IPS-20b (cell line): ENCODE measurements around the gene TREML2.
A peak's percentile ranks its signal among the peaks of the same experiment; 100 is the strongest.
"Not testable (repeated sequence)": the region's sequence is repeated elsewhere in the genome, so short reads cannot be mapped to it uniquely, and the experiment has no call there.

ENCODE experiments used
- H3K27ac ChIP-seq: one replicate; pipeline ENCODE4 v1.5.1; 2013; ENCODE audit warnings: low read length
- H3K27me3 ChIP-seq: 2 replicates; pipeline ENCODE4 v1.6.1; 2013; ENCODE audit warnings: mild to moderate bottlenecking, low read length, inconsistent platforms; ENCODE audit not compliant: insufficient read depth
- H3K36me3 ChIP-seq: 2 replicates; pipeline ENCODE4 v1.6.1; 2013; ENCODE audit warnings: low read depth, mild to moderate bottlenecking, inconsistent platforms, low read length, moderate library complexity; ENCODE audit not compliant: insufficient read depth
- H3K4me1 ChIP-seq: 2 replicates; pipeline ENCODE4 v1.6.1; 2013; ENCODE audit warnings: mild to moderate bottlenecking, control low read depth, inconsistent platforms, low read length, moderate library complexity; ENCODE audit not compliant: insufficient read depth
- H3K4me3 ChIP-seq: 2 replicates; pipeline ENCODE4 v1.5.1; 2013; ENCODE audit warnings: mild to moderate bottlenecking, low read length, inconsistent platforms
- H3K9ac ChIP-seq: 2 replicates; pipeline ENCODE4 v1.6.1; 2013; ENCODE audit warnings: low read depth, mild to moderate bottlenecking, inconsistent platforms, low read length, moderate library complexity
- H3K9me3 ChIP-seq: 2 replicates; pipeline ENCODE4 v1.6.1; 2013; ENCODE audit warnings: mild to moderate bottlenecking, low read depth, low read length, inconsistent platforms; ENCODE audit not compliant: insufficient read depth

The TREML2 gene

GRCh38 chr6:41200901-41201763, at the start of gene TREML2:
Gene TREML2 (minus strand): TSS chr6:41201149. CDS start chr6:41201008, 141 bp downstream.
- H3K36me3 ChIP-seq = no peaks in the 10 kb centered on the region
- no peak within 1 kb of the TSS for H3K9ac ChIP-seq
- H3K9me3 ChIP-seq = no peaks in the 10 kb centered on the region
- H3K4me1 ChIP-seq = no peaks in the 10 kb centered on the region
- H3K27ac ChIP-seq = no peak within 1 kb of the TSS
- no peaks in the 10 kb centered on the region for H3K27me3 ChIP-seq
- H3K4me3 ChIP-seq = no peak within 1 kb of the TSS

- Histone ChIP-seq H3K4me1 (no peaks in the 10 kb centered on the region), H3K9ac (no peak overlapping the region), H3K27ac (no peak overlapping the region), H3K4me3 (no peak overlapping the region), H3K9me3 (no peaks in the 10 kb centered on the region), H3K36me3 (no peaks in the 10 kb centered on the region), H3K27me3 (0 out of 2 replicates have a peak, but pooled peaks cover 5% of the 10 kb centered on the region)
These were observed 47.1 kb upstream of the TREML2 start for GRCh38 chr6:41247882-41248705.

- Histone ChIP-seq H3K27me3 (0 out of 2 replicates have a peak, but pooled peaks cover 5% of the 10 kb centered on the region), H3K4me1 (no peaks in the 10 kb centered on the region), H3K36me3 (no peaks in the 10 kb centered on the region), H3K9me3 (no peaks in the 10 kb centered on the region), H3K27ac (no peak overlapping the region), H3K4me3 (no peak overlapping the region), H3K9ac (no peak overlapping the region)
These were observed 46.4 kb upstream of the TREML2 start for GRCh38 chr6:41247288-41247865.

GRCh38 chr6:41246529-41246928, 45.6 kb upstream of the TREML2 start:
- not testable (repeated sequence) for H3K4me3 ChIP-seq, H3K27me3 ChIP-seq, H3K9ac ChIP-seq, H3K27ac ChIP-seq, H3K4me1 ChIP-seq, H3K36me3 ChIP-seq, H3K9me3 ChIP-seq

DNA sequence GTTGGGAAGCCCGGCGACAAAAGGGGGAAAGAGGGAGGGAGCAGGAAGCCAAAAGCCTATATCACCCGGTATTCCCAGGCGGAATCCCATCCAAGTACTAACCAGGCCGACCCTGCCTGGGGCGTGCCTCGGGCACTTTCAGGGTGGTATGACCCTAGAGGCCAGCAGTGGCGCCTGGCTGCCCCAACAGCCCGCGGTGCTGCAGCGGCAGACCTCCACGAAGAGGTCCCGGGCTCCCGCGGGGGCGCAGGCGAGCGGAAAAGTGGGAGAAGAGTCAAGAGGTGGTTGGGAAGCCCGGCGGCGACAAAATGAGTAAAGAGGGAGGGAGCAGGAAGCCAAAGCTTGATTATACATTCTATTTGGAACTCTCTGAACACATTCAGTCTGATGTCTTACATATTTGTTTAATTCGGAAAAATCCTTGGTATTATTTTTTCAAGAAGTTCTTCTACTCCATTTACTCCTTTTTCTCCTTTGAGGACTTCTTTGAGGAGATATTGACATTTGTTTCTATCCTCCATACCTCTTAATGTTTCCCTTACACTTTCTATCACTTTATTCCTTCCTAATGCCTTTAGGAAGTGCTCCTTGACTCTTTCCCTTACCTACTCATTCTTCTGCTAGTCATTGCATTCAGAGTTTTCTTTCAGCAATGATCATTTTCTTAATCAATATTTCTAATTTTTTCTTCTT, 38.7 kb upstream of the TREML2 start:
- Histone ChIP-seq H3K27me3 (peaks cover 13% of the 10 kb centered on the region), H3K9me3 (no peaks in the 10 kb centered on the region), H3K4me3 (peak overlapping the region; percentile 68), H3K27ac (no peak overlapping the region), H3K4me1 (no peaks in the 10 kb centered on the region; the same call in 1 of the 2 replicates), H3K36me3 (no peaks in the 10 kb centered on the region), H3K9ac (peak overlapping the region; percentile 41; the same call in 1 of the 2 replicates)

DNA sequence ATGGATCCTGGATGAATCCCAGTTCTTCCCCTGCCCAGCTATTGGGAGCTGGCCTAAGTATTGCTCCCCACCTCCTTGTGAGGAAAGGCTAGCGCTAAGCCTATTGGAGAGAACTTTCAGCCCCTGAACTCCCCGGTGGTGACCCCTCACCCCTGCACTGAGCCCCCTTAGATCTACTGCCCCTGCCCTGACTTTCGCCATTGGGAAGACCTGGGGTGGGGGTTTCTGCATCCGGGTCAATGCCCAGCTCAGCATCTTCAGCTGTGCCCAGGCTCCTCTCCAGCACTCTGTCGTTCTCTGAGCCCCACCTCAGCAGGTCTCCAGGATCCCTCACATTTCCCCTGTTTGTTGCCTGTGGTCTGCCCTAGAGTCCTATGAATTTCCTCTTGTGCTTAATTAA, 36.2 kb upstream of the TREML2 start:
- no peak overlapping the region for H3K4me3 ChIP-seq
- H3K9ac ChIP-seq = no peak overlapping the region
- no peaks in the 10 kb centered on the region; the same call in 1 of the 2 replicates for H3K4me1 ChIP-seq
- no peaks in the 10 kb centered on the region for H3K9me3 ChIP-seq
- H3K27me3 ChIP-seq = peaks cover 13% of the 10 kb centered on the region
- no peak overlapping the region for H3K27ac ChIP-seq
- no peaks in the 10 kb centered on the region for H3K36me3 ChIP-seq

GRCh38 chr6:41236276-41236675, 35.3 kb upstream of the TREML2 start:
- Histone ChIP-seq H3K9ac (no peak overlapping the region), H3K36me3 (no peaks in the 10 kb centered on the region)

GRCh38 chr6:41232667-41233066, 31.7 kb upstream of the TREML2 start:
- no peaks in the 10 kb centered on the region; the same call in 1 of the 2 replicates for H3K4me1 ChIP-seq
- H3K27me3 ChIP-seq = no peaks in the 10 kb centered on the region
- H3K36me3 ChIP-seq = no peaks in the 10 kb centered on the region
- no peak overlapping the region for H3K27ac ChIP-seq
- no peaks in the 10 kb centered on the region for H3K9me3 ChIP-seq
- no peak overlapping the region for H3K9ac ChIP-seq
- H3K4me3 ChIP-seq = no peak overlapping the region

More at GRCh38 chr6:41236276-41236675, 35.3 kb upstream of the TREML2 start:
- no peak overlapping the region for H3K4me3 ChIP-seq
- no peak overlapping the region for H3K27ac ChIP-seq
- H3K27me3 ChIP-seq = peaks cover 13% of the 10 kb centered on the region
- H3K4me1 ChIP-seq = no peaks in the 10 kb centered on the region; the same call in 1 of the 2 replicates
- no peaks in the 10 kb centered on the region for H3K9me3 ChIP-seq

GRCh38 chr6:41231246-41231645, 30.3 kb upstream of the TREML2 start:
- Histone ChIP-seq H3K4me1 (no peaks in the 10 kb centered on the region), H3K27ac (no peak overlapping the region), H3K36me3 (no peaks in the 10 kb centered on the region), H3K9ac (no peak overlapping the region), H3K27me3 (no peaks in the 10 kb centered on the region), H3K4me3 (no peak overlapping the region), H3K9me3 (no peaks in the 10 kb centered on the region)

DNA sequence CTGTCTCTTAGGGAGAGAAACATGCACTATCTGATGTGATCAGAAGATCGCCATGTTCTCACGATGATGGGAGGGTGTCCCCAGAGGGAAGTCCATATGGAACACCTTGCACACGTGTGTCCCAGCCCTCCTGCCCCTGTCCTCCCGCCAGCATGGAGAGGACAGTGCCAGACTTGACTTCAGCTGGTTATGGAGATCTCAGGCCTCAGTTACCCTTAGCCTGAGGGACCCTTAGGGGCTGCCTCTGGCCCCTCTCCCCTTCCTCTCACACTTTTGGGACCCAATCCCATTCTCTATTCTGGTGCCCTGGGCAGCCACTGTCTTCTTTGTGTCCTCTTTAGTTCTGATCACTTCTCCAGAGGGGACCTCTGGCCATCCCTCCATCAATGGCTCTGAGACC, 28.8 kb upstream of the TREML2 start:
- Histone ChIP-seq H3K36me3 (no peaks in the 10 kb centered on the region), H3K27me3 (no peaks in the 10 kb centered on the region), H3K27ac (no peak overlapping the region), H3K4me3 (no peak overlapping the region), H3K9me3 (no peaks in the 10 kb centered on the region), H3K9ac (no peak overlapping the region), H3K4me1 (no peaks in the 10 kb centered on the region)

GRCh38 chr6:41228616-41229015, 27.7 kb upstream of the TREML2 start:
- H3K36me3 ChIP-seq = no peaks in the 10 kb centered on the region
- H3K4me3 ChIP-seq = no peak overlapping the region
- H3K9me3 ChIP-seq = no peaks in the 10 kb centered on the region
- H3K27me3 ChIP-seq = no peaks in the 10 kb centered on the region
- no peaks in the 10 kb centered on the region for H3K4me1 ChIP-seq
- H3K9ac ChIP-seq = no peak overlapping the region
- no peak overlapping the region for H3K27ac ChIP-seq
